ENCODE results near the gene HERPUD2. TPM values are rescaled to one million over a fixed set of nuclear protein-coding genes. Genes with fewer than 3 reads are reported as not detected.

The HERPUD2 gene
- total and polyA plus RNA-seq, 2 of the 4 experiments (the other 2 are of a cell fraction) = 22.2 to 27.2 TPM

DNA sequence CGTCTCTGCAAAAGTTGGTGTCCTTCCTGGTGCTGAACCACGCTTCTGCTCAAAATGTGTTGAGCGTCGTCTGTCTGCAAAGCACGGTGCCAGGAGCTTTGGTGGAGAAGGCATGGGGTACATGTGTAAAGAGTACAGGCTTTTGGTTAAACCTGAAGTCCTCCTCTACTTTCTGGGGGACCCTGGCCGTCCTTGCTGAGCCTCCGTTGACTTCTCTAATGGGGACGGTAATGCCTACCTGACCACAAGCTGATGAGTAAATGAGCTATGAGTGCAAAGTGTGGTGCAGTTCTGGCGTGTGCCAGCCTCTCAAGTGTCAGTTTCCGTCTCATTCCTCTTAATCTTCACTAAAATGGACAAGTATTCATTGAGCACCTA, 527 bp upstream of the HERPUD2 start:
- Histone ChIP-seq H4K20me1 (ENCODE audit: insufficient read depth, low read length) (peaks cover 12% of the 10 kb centered on the region; the same call in 1 of the 2 replicates), H2AFZ (replicated peaks; ENCODE audit: low read length, poor library complexity) (peak overlapping the region; percentile 95), H3K27ac (ENCODE audit: insufficient read depth, low read length) (peak overlapping the region; percentile 87), H3K36me3 (ENCODE audit: control insufficient read depth, insufficient read depth, low read length) (no peaks in the 10 kb centered on the region; the same call in 1 of the 2 replicates), H3K9me1 (ENCODE audit: insufficient read depth, low read length) (peaks cover 12% of the 10 kb centered on the region), H3K4ac (ENCODE audit: low read depth, low read length) (peak overlapping the region; percentile 98), H3K23ac (ENCODE audit: low read depth, low read length) (peak overlapping the region; percentile 97), H2BK15ac (ENCODE audit: low read depth, low read length) (peak overlapping the region; percentile 61; the same call in 1 of the 3 replicates), H2BK5ac (ENCODE audit: low read depth, low read length, poor library complexity, severe bottlenecking) (peak overlapping the region; percentile 75), H2AK5ac (ENCODE audit: low read depth, low read length) (peak overlapping the region; percentile 98), H3K9me3 (ENCODE audit: control insufficient read depth, insufficient read depth, low read length) (no peaks in the 10 kb centered on the region), H2BK120ac (ENCODE audit: low read depth, low read length) (peak overlapping the region; percentile 75), H4K5ac (ENCODE audit: low read depth, low read length) (peak overlapping the region; percentile 74), H3K4me1 (ENCODE audit: control insufficient read depth, insufficient read depth, low read length) (peaks cover 12% of the 10 kb centered on the region), H2AK9ac (replicated peaks; ENCODE audit: low read depth, low read length, poor library complexity) (peak overlapping the region; percentile 74), H4K8ac (ENCODE audit: low read depth in 2 of 2, low read length in 2 of 2) (peak overlapping the region; percentile 92 to 97), H3K4me2 (ENCODE audit: low read depth, low read length) (peak overlapping the region; percentile 99), H3K79me1 (ENCODE audit: low read depth in 1 of 2, low read length in 2 of 2) (peaks cover 10 to 60% of the 10 kb centered on the region in 2 experiments), H3K14ac (replicated peaks; ENCODE audit: low read depth, low read length) (peak overlapping the region; percentile 99), H4K91ac (ENCODE audit: insufficient read depth, low read depth, low read length) (peak overlapping the region; percentile 93), H3K18ac (ENCODE audit: low read depth, low read length) (peak overlapping the region; percentile 30; the same call in 1 of the 2 replicates), H3K9ac (ENCODE audit: low read depth, low read length) (peak overlapping the region; percentile 82), H3K56ac (ENCODE audit: extremely low read depth, insufficient read depth, low read length) (peak overlapping the region; percentile 94), H2BK20ac (ENCODE audit: low read depth, low read length) (peak overlapping the region; percentile 12; the same call in 1 of the 2 replicates), H3K27me3 (ENCODE audit: control insufficient read depth, insufficient read depth, low read length) (no peaks in the 10 kb centered on the region), H3K4me3 (ENCODE audit: insufficient read depth, low read depth, low read length) (peak overlapping the region; percentile 83)
- in situ Hi-C loops (cut with MboI; ENCODE audit: low sequenced_read_pairs) (no loop called here), dilution Hi-C loops (cut with HindIII; ENCODE audit: low sequenced_read_pairs, unreplicated experiment) (no loop called here), intact Hi-C loops (cut with micrococcal nuclease) (no loop called here)
- ChIA-PET POLR2A (ENCODE audit: unreplicated experiment) (no interaction called here), CTCF (no interaction called here)
- no CpG with 5 or more reads among the region's 10 CpGs for WGBS, 2 experiments (ENCODE audit: extremely low coverage in 2 of 2, insufficient read length in 1 of 2)
- ATAC-seq (ENCODE audit: low read depth) = no peak
- DNase-seq = no peak
- no peak for TF ChIP-seq MAFK (IDR thresholded peaks at IDR 0.05; ENCODE audit: low read depth, low read length)
- no peak for TF ChIP-seq SMC3 (IDR thresholded peaks at IDR 0.05; ENCODE audit: low read depth, low read length)
- no peak for TF ChIP-seq FOS (IDR thresholded peaks at IDR 0.05; ENCODE audit: low read depth, low read length)
- no peak for TF ChIP-seq RCOR1 (IDR thresholded peaks at IDR 0.05; ENCODE audit: insufficient replicate concordance, low read length)
- TF ChIP-seq RAD21 (IDR thresholded peaks at IDR 0.05; ENCODE audit: low read length) = no peak
- TF ChIP-seq, protein P1, sequence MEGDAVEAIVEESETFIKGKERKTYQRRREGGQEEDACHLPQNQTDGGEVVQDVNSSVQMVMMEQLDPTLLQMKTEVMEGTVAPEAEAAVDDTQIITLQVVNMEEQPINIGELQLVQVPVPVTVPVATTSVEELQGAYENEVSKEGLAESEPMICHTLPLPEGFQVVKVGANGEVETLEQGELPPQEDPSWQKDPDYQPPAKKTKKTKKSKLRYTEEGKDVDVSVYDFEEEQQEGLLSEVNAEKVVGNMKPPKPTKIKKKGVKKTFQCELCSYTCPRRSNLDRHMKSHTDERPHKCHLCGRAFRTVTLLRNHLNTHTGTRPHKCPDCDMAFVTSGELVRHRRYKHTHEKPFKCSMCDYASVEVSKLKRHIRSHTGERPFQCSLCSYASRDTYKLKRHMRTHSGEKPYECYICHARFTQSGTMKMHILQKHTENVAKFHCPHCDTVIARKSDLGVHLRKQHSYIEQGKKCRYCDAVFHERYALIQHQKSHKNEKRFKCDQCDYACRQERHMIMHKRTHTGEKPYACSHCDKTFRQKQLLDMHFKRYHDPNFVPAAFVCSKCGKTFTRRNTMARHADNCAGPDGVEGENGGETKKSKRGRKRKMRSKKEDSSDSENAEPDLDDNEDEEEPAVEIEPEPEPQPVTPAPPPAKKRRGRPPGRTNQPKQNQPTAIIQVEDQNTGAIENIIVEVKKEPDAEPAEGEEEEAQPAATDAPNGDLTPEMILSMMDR (conservative IDR thresholded peaks at IDR 0.05; ENCODE audit: low read depth, low read length) = no peak
- no peak for TF ChIP-seq CEBPB (IDR thresholded peaks at IDR 0.05; ENCODE audit: low read depth, low read length)
- TF ChIP-seq, protein P2, sequence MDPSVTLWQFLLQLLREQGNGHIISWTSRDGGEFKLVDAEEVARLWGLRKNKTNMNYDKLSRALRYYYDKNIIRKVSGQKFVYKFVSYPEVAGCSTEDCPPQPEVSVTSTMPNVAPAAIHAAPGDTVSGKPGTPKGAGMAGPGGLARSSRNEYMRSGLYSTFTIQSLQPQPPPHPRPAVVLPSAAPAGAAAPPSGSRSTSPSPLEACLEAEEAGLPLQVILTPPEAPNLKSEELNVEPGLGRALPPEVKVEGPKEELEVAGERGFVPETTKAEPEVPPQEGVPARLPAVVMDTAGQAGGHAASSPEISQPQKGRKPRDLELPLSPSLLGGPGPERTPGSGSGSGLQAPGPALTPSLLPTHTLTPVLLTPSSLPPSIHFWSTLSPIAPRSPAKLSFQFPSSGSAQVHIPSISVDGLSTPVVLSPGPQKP (IDR thresholded peaks at IDR 0.05; ENCODE audit: borderline replicate concordance, low read depth, low read length) = no peak
- TF ChIP-seq NFE2L2 (IDR thresholded peaks at IDR 0.05; ENCODE audit: low read depth, low read length) = no peak
- TF ChIP-seq MAZ (IDR thresholded peaks at IDR 0.05; ENCODE audit: borderline replicate concordance, low read depth, low read length) = no peak
- no peak for TF ChIP-seq BHLHE40 (IDR thresholded peaks at IDR 0.05; ENCODE audit: low read depth, low read length)
- TF ChIP-seq RFX5 (IDR thresholded peaks at IDR 0.05; ENCODE audit: low read depth, low read length) = no peak
- no peak for TF ChIP-seq CHD1 (IDR thresholded peaks at IDR 0.05; ENCODE audit: low read depth, low read length)
- TF ChIP-seq, protein P3, sequence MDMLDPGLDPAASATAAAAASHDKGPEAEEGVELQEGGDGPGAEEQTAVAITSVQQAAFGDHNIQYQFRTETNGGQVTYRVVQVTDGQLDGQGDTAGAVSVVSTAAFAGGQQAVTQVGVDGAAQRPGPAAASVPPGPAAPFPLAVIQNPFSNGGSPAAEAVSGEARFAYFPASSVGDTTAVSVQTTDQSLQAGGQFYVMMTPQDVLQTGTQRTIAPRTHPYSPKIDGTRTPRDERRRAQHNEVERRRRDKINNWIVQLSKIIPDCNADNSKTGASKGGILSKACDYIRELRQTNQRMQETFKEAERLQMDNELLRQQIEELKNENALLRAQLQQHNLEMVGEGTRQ (IDR thresholded peaks at IDR 0.05; ENCODE audit: low read depth, low read length) = no peak
- TF ChIP-seq MXI1 (IDR thresholded peaks at IDR 0.05; ENCODE audit: borderline replicate concordance, low read depth, low read length) = no peak
- no peak for TF ChIP-seq POLR2A (IDR thresholded peaks at IDR 0.05; ENCODE audit: low read depth, low read length)
- BruUV-seq (replicated peaks) = TSS peak; percentile 58
